IMR-90 (cell line): ENCODE results near the gene NR6A1. TPM values are rescaled to one million over a fixed set of nuclear protein-coding genes. Genes with fewer than 3 reads are reported as not detected.

Experiments
- BHLHE40 ChIP-seq: fragments of 150-350 bp; IDR thresholded peaks from 2 replicates; pipeline ENCODE4 v1.6.1; 2016; ENCODE audit warnings: mild to moderate bottlenecking, low read depth, low read length
- CHD1 ChIP-seq: IDR thresholded peaks from 2 replicates; pipeline ENCODE4 v1.6.1; 2012; ENCODE audit warnings: low read depth, low read length, improper control_type of control experiment
- MAFK ChIP-seq: IDR thresholded peaks from 2 replicates; pipeline ENCODE4 v1.6.1; 2012; ENCODE audit warnings: low read depth, low read length, improper control_type of control experiment
- NFE2L2 ChIP-seq: fragments of 150-350 bp; IDR thresholded peaks from 2 replicates; pipeline ENCODE4 v1.6.1; 2016; ENCODE audit warnings: low read depth, mild to moderate bottlenecking, low read length
- POLR2A ChIP-seq: IDR thresholded peaks from 2 replicates; pipeline ENCODE4 v1.6.1; 2012; ENCODE audit warnings: mild to moderate bottlenecking, low read depth, low read length
- RFX5 ChIP-seq: IDR thresholded peaks from 2 replicates; pipeline ENCODE4 v1.8.0; 2012; ENCODE audit warnings: low read depth, mild to moderate bottlenecking, low read length, moderate library complexity
- polyA plus RNA-seq, 3 experiments: library from polyadenylated mRNA; depleted of rRNA; stranded (reverse); fragments of >200 nt; gene quantifications; 2 replicates each; pipeline ENCODE4 v1.2.3, GENCODE V29; 2012; ENCODE audit warnings: low replicate concordance in 1 of 3
- total RNA-seq: library from RNA; depleted of rRNA; stranded (reverse); fragments of >200 nt; gene quantifications from 2 replicates; pipeline ENCODE4 v1.2.3, GENCODE V29; 2012
- TF ChIP-seq, protein P1 (sequence below): fragments of 150-350 bp; IDR thresholded peaks from 2 replicates; pipeline ENCODE4 v1.6.1; 2016; ENCODE audit warnings: low read depth, mild to moderate bottlenecking, low read length, moderate library complexity, borderline replicate concordance

The NR6A1 gene
- total and polyA plus RNA-seq, 2 of the 4 experiments (the other 2 are of a cell fraction), result 0.14 to 0.36 TPM

GRCh38 chr9:124779368-124780059 lies 8.4 kb upstream of the NR6A1 start (continued):
- TF ChIP-seq, protein P1, sequence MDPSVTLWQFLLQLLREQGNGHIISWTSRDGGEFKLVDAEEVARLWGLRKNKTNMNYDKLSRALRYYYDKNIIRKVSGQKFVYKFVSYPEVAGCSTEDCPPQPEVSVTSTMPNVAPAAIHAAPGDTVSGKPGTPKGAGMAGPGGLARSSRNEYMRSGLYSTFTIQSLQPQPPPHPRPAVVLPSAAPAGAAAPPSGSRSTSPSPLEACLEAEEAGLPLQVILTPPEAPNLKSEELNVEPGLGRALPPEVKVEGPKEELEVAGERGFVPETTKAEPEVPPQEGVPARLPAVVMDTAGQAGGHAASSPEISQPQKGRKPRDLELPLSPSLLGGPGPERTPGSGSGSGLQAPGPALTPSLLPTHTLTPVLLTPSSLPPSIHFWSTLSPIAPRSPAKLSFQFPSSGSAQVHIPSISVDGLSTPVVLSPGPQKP, result no peak
- TF ChIP-seq CHD1 (no peak), RFX5 (no peak), MAFK (0 out of 2 replicates have a peak, but pooled peaks have one; percentile 5), BHLHE40 (peak; percentile 55), POLR2A (no peak), NFE2L2 (peak; percentile 35; the same call in 1 of the 2 replicates)
